Loucy (cell line): ENCODE measurements around the gene THEM5.

Experiments
- CTCF ChIP-seq: fragments of 200-600 bp; sonication (generic); conservative IDR thresholded peaks from 2 replicates; pipeline ENCODE4 v1.5.1; 2014; ENCODE audit warnings: mild to moderate bottlenecking, antibody characterized with exemption, low read length
- EZH2phosphoT487 ChIP-seq: fragments of 200-600 bp; IDR thresholded peaks from 2 replicates; pipeline ENCODE4 v1.6.1; 2018; ENCODE audit warnings: antibody characterized with exemption, mild to moderate bottlenecking, moderate library complexity, borderline replicate concordance

DNA sequence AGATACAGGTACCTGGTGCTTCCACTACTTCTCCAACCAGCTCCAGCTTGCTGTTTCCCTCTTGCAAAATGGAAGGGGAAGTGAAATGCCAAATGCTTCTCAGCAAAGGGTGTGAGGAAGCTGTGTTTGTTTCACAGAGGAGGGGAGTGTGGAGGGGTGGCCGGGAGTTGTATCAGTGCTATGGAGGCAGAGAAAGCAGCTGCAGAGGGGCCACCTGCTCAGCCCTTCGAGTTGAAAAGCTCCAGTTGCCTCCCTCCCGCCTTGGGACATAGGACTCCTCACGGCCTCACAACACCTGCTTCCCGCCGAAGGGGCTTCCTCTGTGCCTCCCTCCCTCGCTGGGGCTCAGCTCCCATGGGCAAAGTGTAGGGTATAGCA is 36.2 kb downstream of the THEM5 start:
- TF ChIP-seq CTCF (no peak), EZH2phosphoT487 (no peak)
